ENCODE measurements around the gene CAMK2A.

CAMK2A gene

GRCh38 chr5:150299571-150300327, 10.2 kb upstream of the CAMK2A start:
- DNase-seq (ENCODE audit: low read depth): no peak

- DNase-seq (ENCODE audit: low read depth): no peak
Measured at GRCh38 chr5:150298701-150299451, 9.3 kb upstream of the CAMK2A start.

GRCh38 chr5:150297934-150298595, 8.5 kb upstream of the CAMK2A start:
- no peak for DNase-seq (ENCODE audit: low read depth)

GRCh38 chr5:150297236-150297890, 7.8 kb upstream of the CAMK2A start:
- no peak for DNase-seq (ENCODE audit: low read depth)

GRCh38 chr5:150296496-150296895, 6.9 kb upstream of the CAMK2A start:
- no peak for DNase-seq (ENCODE audit: low read depth)

GRCh38 chr5:150295741-150296486, 6.3 kb upstream of the CAMK2A start:
- DNase-seq (ENCODE audit: low read depth): no peak

- DNase-seq (ENCODE audit: low read depth): no peak
Measured at GRCh38 chr5:150295172-150295634, 5.6 kb upstream of the CAMK2A start.

- DNase-seq (ENCODE audit: low read depth): no peak
Measured at GRCh38 chr5:150294551-150295071, 5.0 kb upstream of the CAMK2A start.

GRCh38 chr5:150293091-150293941, 3.7 kb upstream of the CAMK2A start:
- no peak for DNase-seq (ENCODE audit: low read depth)

- no peak for DNase-seq (ENCODE audit: low read depth)
Measured at GRCh38 chr5:150291388-150292385, 2.1 kb upstream of the CAMK2A start.

GRCh38 chr5:150288791-150289190, 782 bp downstream of the CAMK2A start:
- no peak for DNase-seq (ENCODE audit: low read depth)

GRCh38 chr5:150288361-150288760, 1.2 kb downstream of the CAMK2A start:
- no peak for DNase-seq (ENCODE audit: low read depth)

GRCh38 chr5:150286820-150287219, 2.8 kb downstream of the CAMK2A start:
- DNase-seq (ENCODE audit: low read depth): no peak

GRCh38 chr5:150285114-150285513, 4.5 kb downstream of the CAMK2A start:
- no peak for DNase-seq (ENCODE audit: low read depth)

- no peak for DNase-seq (ENCODE audit: low read depth)
Measured at GRCh38 chr5:150284311-150284710, 5.3 kb downstream of the CAMK2A start.

GRCh38 chr5:150283904-150284303, 5.7 kb downstream of the CAMK2A start:
- DNase-seq (ENCODE audit: low read depth): no peak

GRCh38 chr5:150281987-150282386, 7.6 kb downstream of the CAMK2A start:
- DNase-seq (ENCODE audit: low read depth): no peak

GRCh38 chr5:150279330-150280020, 10.1 kb downstream of the CAMK2A start:
- no peak for DNase-seq (ENCODE audit: low read depth)

Data from stimulated activated CD8-positive, alpha-beta memory T cell treated with anti-CD3 and anti-CD28 coated beads, Interleukin-12 subunit alpha, Interleukin-12 subunit beta, amount 100 ng/mL, for 1 hour (primary cell).